Activated CD4-positive, alpha-beta T cell treated with anti-CD3 and anti-CD28 coated beads, Interleukin-2, amount 10 ng/mL, durations not matched to agents 7 days and 5 days (primary cell): Measurements from ENCODE around the gene STXBP4. TPM values are rescaled to one million over a fixed set of nuclear protein-coding genes. Genes with fewer than 3 reads are reported as not detected.
"Not testable (repeated sequence)": the region's sequence is repeated elsewhere in the genome, so short reads cannot be mapped to it uniquely, and the experiment has no call there.

Experiments
- CTCF ChIA-PET: fragments of 350-600 bp; sonication (Branson Sonifier 250); formaldehyde crosslinking; loops from one replicate; lab custom pipeline; 2021; ENCODE audit warnings: antibody characterized with exemption; lab: Charles Lee
- POLR2A ChIA-PET: fragments of 350-600 bp; sonication (Branson Sonifier 250); formaldehyde crosslinking; loops from one replicate; lab custom pipeline; 2021; ENCODE audit warnings: antibody characterized with exemption; lab: Charles Lee
- DNase-seq: peaks from one replicate; pipeline ENCODE4 v3.0.0-alpha.2; 2020
- H3K27ac Mint-ChIP-seq: one replicate; pipeline ENCODE4 v1.8.0; 2021; ENCODE audit warnings: mild to moderate bottlenecking, moderate library complexity, mixed read lengths
- H3K27me3 Mint-ChIP-seq: one replicate; pipeline ENCODE4 v1.8.0; 2021; ENCODE audit warnings: mixed read lengths
- H3K36me3 Mint-ChIP-seq: one replicate; pipeline ENCODE4 v1.8.0; 2021; ENCODE audit warnings: low read depth, mixed read lengths
- H3K4me1 Mint-ChIP-seq: one replicate; pipeline ENCODE4 v1.8.0; 2021; ENCODE audit warnings: mixed read lengths
- H3K4me3 Mint-ChIP-seq: one replicate; pipeline ENCODE4 v1.8.0; 2021; ENCODE audit warnings: mild to moderate bottlenecking, moderate library complexity, mixed read lengths
- H3K9me3 Mint-ChIP-seq: one replicate; pipeline ENCODE4 v1.8.0; 2021; ENCODE audit warnings: mixed read lengths
- total RNA-seq, 2 experiments: library from RNA; stranded (reverse); gene quantifications; one replicate each; pipeline ENCODE4 v1.2.3, GENCODE V29; 2021

Gene STXBP4
- total RNA-seq, 2 experiments from 2014 or later, result 5.5 to 6.2 TPM

GRCh38 chr17:55068862-55069811 lies 100.6 kb downstream of the STXBP4 start:
- no peak overlapping the region for H3K4me3 Mint-ChIP-seq
- ChIA-PET POLR2A (no interaction called here), CTCF (no interaction called here)
- H3K27ac Mint-ChIP-seq, result no peak overlapping the region
- H3K36me3 Mint-ChIP-seq, result no peaks in the 10 kb centered on the region
- H3K9me3 Mint-ChIP-seq, result no peaks in the 10 kb centered on the region
- no peak for DNase-seq
- H3K4me1 Mint-ChIP-seq, result peaks cover 7% of the 10 kb centered on the region
- no peaks in the 10 kb centered on the region for H3K27me3 Mint-ChIP-seq

DNA sequence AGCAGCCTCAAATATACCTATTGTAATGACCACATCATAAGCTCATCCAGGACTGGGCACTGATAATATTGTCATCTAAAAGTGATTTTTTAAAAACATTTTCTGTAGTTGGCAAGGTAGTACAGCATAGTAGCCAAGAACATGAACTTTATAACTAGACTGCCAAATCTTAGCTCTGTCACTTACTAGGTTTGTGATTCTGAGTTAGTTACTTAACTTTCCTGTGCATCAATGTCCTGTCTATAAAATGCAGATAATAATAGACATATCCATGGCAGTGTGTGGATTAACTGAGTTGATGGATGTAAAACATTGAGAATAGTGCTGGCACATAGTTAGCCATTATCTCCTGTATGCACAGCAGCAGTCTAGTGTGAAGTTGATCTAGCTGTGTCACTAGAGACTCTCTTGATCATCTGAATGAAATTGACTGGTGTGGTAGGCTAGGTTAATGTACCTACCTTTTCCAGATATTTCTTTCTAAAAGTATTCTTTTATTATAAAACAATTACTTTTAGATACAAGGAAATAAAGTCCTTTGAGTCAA lies 101.5 kb downstream of the STXBP4 start:
- peaks cover 7% of the 10 kb centered on the region for H3K4me1 Mint-ChIP-seq
- H3K4me3 Mint-ChIP-seq, result no peak overlapping the region
- CTCF ChIA-PET, result interaction anchor here (1.2 kb wide), 1 partner anchor 13 kb away, joined by 5 read pairs; no protein-coding TSS in a partner anchor
- DNase-seq, result no peak
- no peaks in the 10 kb centered on the region for H3K27me3 Mint-ChIP-seq
- no peaks in the 10 kb centered on the region for H3K9me3 Mint-ChIP-seq
- H3K36me3 Mint-ChIP-seq, result no peaks in the 10 kb centered on the region
- POLR2A ChIA-PET, result no interaction called here
- no peak overlapping the region for H3K27ac Mint-ChIP-seq

- POLR2A ChIA-PET, result no interaction called here
- CTCF ChIA-PET, result interaction anchor here (1.3 kb wide), 1 partner anchor 25 kb away, joined by 3 read pairs; no protein-coding TSS in a partner anchor
- Mint-ChIP-seq H3K36me3 (no peaks in the 10 kb centered on the region), H3K9me3 (no peaks in the 10 kb centered on the region), H3K27me3 (no peaks in the 10 kb centered on the region), H3K4me3 (no peak overlapping the region), H3K4me1 (peaks cover 7% of the 10 kb centered on the region), H3K27ac (no peak overlapping the region)
- DNase-seq, result no peak
Observed at GRCh38 chr17:55072898-55073297, 104.3 kb downstream of the STXBP4 start.

GRCh38 chr17:55073467-55073866 lies 104.9 kb downstream of the STXBP4 start:
- not testable (repeated sequence) for DNase-seq, H3K36me3 Mint-ChIP-seq

DNA sequence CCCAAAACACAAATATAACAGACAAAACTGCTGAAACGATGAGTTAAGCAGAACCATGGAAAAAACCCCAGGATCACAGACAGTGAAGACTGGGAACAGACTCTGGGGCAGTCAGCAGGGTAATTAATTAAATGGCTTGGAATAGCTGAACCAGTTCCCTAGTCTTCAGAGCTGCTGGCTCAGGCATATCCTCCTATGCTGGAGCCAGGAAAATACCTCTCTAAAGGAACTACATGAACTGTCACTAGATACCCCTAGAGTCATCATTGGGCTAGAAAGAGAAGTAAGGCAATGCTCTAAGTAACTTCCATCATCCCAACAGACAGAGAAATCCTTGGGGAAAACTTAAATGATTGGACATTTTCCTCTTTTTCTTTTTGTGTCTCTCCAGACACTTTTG lies 113.0 kb downstream of the STXBP4 start:
- ChIA-PET CTCF (no interaction called here), POLR2A (no interaction called here)
- Mint-ChIP-seq H3K4me1 (no peaks in the 10 kb centered on the region), H3K4me3 (no peak overlapping the region), H3K9me3 (peaks cover 3% of the 10 kb centered on the region), H3K36me3 (peaks cover 7% of the 10 kb centered on the region), H3K27me3 (no peaks in the 10 kb centered on the region), H3K27ac (no peak overlapping the region)
- no peak for DNase-seq

More at GRCh38 chr17:55073467-55073866, 104.9 kb downstream of the STXBP4 start:
- H3K9me3 Mint-ChIP-seq, H3K4me3 Mint-ChIP-seq, H3K27me3 Mint-ChIP-seq, H3K4me1 Mint-ChIP-seq, H3K27ac Mint-ChIP-seq, POLR2A ChIA-PET: not testable (repeated sequence)
- CTCF ChIA-PET, result interaction anchor here (1.3 kb wide), 1 partner anchor 25 kb away, joined by 3 read pairs; no protein-coding TSS in a partner anchor

GRCh38 chr17:55086635-55087058 lies 118.1 kb downstream of the STXBP4 start:
- H3K9me3 Mint-ChIP-seq, result peaks cover 3% of the 10 kb centered on the region
- POLR2A ChIA-PET, result no interaction called here
- H3K27me3 Mint-ChIP-seq, result no peaks in the 10 kb centered on the region
- DNase-seq, result no peak
- CTCF ChIA-PET, result no interaction called here
- H3K36me3 Mint-ChIP-seq, result peaks cover 18% of the 10 kb centered on the region
- H3K27ac Mint-ChIP-seq, result no peak overlapping the region
- H3K4me3 Mint-ChIP-seq, result no peak overlapping the region
- H3K4me1 Mint-ChIP-seq, result peaks cover 24% of the 10 kb centered on the region

- H3K4me3 Mint-ChIP-seq, result no peak overlapping the region
- H3K9me3 Mint-ChIP-seq, result no peaks in the 10 kb centered on the region
- no peak overlapping the region for H3K27ac Mint-ChIP-seq
- DNase-seq, result no peak
- no peaks in the 10 kb centered on the region for H3K27me3 Mint-ChIP-seq
- ChIA-PET POLR2A (no interaction called here), CTCF (no interaction called here)
- H3K4me1 Mint-ChIP-seq, result peaks cover 32% of the 10 kb centered on the region
- H3K36me3 Mint-ChIP-seq, result peaks cover 13% of the 10 kb centered on the region
Observed at GRCh38 chr17:55089256-55089655, 120.7 kb downstream of the STXBP4 start.

- peak; percentile 61 for DNase-seq
- Mint-ChIP-seq H3K4me1 (peaks cover 32% of the 10 kb centered on the region), H3K36me3 (peaks cover 13% of the 10 kb centered on the region), H3K9me3 (no peaks in the 10 kb centered on the region), H3K27ac (peak overlapping the region; percentile 92), H3K27me3 (no peaks in the 10 kb centered on the region), H3K4me3 (no peak overlapping the region)
- POLR2A ChIA-PET, result interaction anchor here (0.6 kb wide), 1 partner anchor 25 kb away, joined by 3 read pairs; no protein-coding TSS in a partner anchor
- CTCF ChIA-PET, result interaction anchor here (0.6 to 1.6 kb wide), 3 partner anchors 30 to 148 kb away, joined by 3 to 4 read pairs (median 3); no protein-coding TSS in a partner anchor
Observed at GRCh38 chr17:55090079-55090492, 121.5 kb downstream of the STXBP4 start.

DNA sequence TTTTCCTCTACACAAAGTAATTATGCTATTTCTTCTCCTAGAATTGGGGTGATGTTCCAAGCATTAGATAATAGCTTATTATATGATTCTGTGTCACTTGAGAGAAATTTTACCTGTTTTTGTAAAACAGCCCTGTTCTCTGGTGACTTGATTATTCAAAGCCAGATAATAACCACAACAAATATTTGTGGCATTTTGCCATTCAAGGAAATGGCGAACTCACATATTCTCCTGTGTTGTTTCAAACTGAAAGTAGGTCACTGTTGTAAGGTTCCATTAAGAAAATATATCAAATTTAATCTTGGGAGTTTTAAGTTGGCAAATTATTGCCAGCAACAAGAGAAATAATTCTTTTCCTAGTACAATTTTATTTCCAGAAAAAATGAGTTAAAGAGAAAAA lies 124.8 kb downstream of the STXBP4 start:
- POLR2A ChIA-PET, result interaction anchor here (0.7 kb wide), 1 partner anchor 216 kb away, joined by 3 read pairs; no protein-coding TSS in a partner anchor
- no peaks in the 10 kb centered on the region for H3K9me3 Mint-ChIP-seq
- no peaks in the 10 kb centered on the region for H3K27me3 Mint-ChIP-seq
- DNase-seq, result no peak
- CTCF ChIA-PET, result no interaction called here
- H3K4me1 Mint-ChIP-seq, result peaks cover 32% of the 10 kb centered on the region
- no peak overlapping the region for H3K27ac Mint-ChIP-seq
- H3K36me3 Mint-ChIP-seq, result peaks cover 2% of the 10 kb centered on the region
- H3K4me3 Mint-ChIP-seq, result no peak overlapping the region

- no peak overlapping the region for H3K4me3 Mint-ChIP-seq
- DNase-seq, result no peak
- H3K36me3 Mint-ChIP-seq, result peaks cover 2% of the 10 kb centered on the region
- H3K4me1 Mint-ChIP-seq, result peaks cover 5% of the 10 kb centered on the region
- H3K27ac Mint-ChIP-seq, result no peak overlapping the region
- POLR2A ChIA-PET, result no interaction called here
- H3K9me3 Mint-ChIP-seq, result no peaks in the 10 kb centered on the region
- no peaks in the 10 kb centered on the region for H3K27me3 Mint-ChIP-seq
- CTCF ChIA-PET, result interaction anchor here (1.6 kb wide), 1 partner anchor 26 kb away, joined by 3 read pairs; no protein-coding TSS in a partner anchor
Observed at GRCh38 chr17:55098765-55099164, 130.2 kb downstream of the STXBP4 start.

- H3K27ac Mint-ChIP-seq, result no peak overlapping the region
- peaks cover 8% of the 10 kb centered on the region for H3K9me3 Mint-ChIP-seq
- no peak for DNase-seq
- no peaks in the 10 kb centered on the region for H3K36me3 Mint-ChIP-seq
- peaks cover 4% of the 10 kb centered on the region for H3K4me1 Mint-ChIP-seq
- POLR2A ChIA-PET, result no interaction called here
- no peak overlapping the region for H3K4me3 Mint-ChIP-seq
- H3K27me3 Mint-ChIP-seq, result no peaks in the 10 kb centered on the region
- CTCF ChIA-PET, result no interaction called here
Observed at GRCh38 chr17:55110521-55110920, 142.0 kb downstream of the STXBP4 start.

GRCh38 chr17:55114283-55114682 lies 145.7 kb downstream of the STXBP4 start:
- H3K27ac Mint-ChIP-seq, result no peak overlapping the region
- H3K27me3 Mint-ChIP-seq, result no peaks in the 10 kb centered on the region
- ChIA-PET CTCF (no interaction called here), POLR2A (no interaction called here)
- H3K9me3 Mint-ChIP-seq, result no peaks in the 10 kb centered on the region
- peaks cover 10% of the 10 kb centered on the region for H3K4me1 Mint-ChIP-seq
- no peak overlapping the region for H3K4me3 Mint-ChIP-seq
- no peaks in the 10 kb centered on the region for H3K36me3 Mint-ChIP-seq
- DNase-seq, result no peak

- no peak for DNase-seq
- ChIA-PET POLR2A (no interaction called here), CTCF (interaction anchor here (1.6 kb wide), 1 partner anchor 12 kb away, joined by 4 read pairs; no protein-coding TSS in a partner anchor)
- Mint-ChIP-seq H3K27me3 (no peaks in the 10 kb centered on the region), H3K4me3 (no peak overlapping the region), H3K4me1 (peaks cover 10% of the 10 kb centered on the region), H3K9me3 (no peaks in the 10 kb centered on the region), H3K27ac (no peak overlapping the region), H3K36me3 (no peaks in the 10 kb centered on the region)
Observed at GRCh38 chr17:55116440-55116914, 147.9 kb downstream of the STXBP4 start.
